Esophagus squamous epithelium (tissue), 5 donors: ENCODE results near the gene MCTP2. TPM values are rescaled to one million over a fixed set of nuclear protein-coding genes. Genes with fewer than 3 reads are reported as not detected.

ENCODE experiments used
- DNase-seq: peaks from one replicate; lab custom pipeline; 2025; lab: John Stamatoyannopoulos, UW
- H3K27ac ChIP-seq, 4 donors: fragments of 200-600 bp; sonication (generic); one replicate each; pipeline ENCODE4 v1.5.1; 2016 to 2019; ENCODE audit warnings: mild to moderate bottlenecking in 1 of 4
- H3K27me3 ChIP-seq, 4 donors: fragments of 200-600 bp; sonication (generic); 1 replicate in 3 of 4; 2 replicates in 1 of 4; pipeline versions ENCODE4 v1.5.1 to v1.6.0; 2017 to 2021; ENCODE audit warnings: antibody characterized with exemption in 1 of 4
- H3K36me3 ChIP-seq, 3 donors: fragments of 200-600 bp; sonication (generic); one replicate each; pipeline ENCODE4 v1.5.1; 2016 to 2019
- H3K4me1 ChIP-seq, 3 donors: fragments of 200-600 bp; sonication (generic); one replicate each; pipeline ENCODE4 v1.5.1; 2017 to 2019
- H3K4me3 ChIP-seq, 4 donors: fragments of 200-600 bp; sonication (generic); 1 replicate in 3 of 4; 2 replicates in 1 of 4; pipeline ENCODE4 v1.5.1; 2016 to 2019; ENCODE audit warnings: mild to moderate bottlenecking in 2 of 4, moderate library complexity in 1 of 4
- H3K9me3 ChIP-seq, 3 donors: fragments of 200-600 bp; sonication (generic); one replicate each; pipeline ENCODE4 v1.5.1; 2016 to 2019
- CTCF ChIP-seq, 6 experiments: fragments of 450-650 bp in 4 of 6; fragments of 200-600 bp in 2 of 6; sonication (generic) in 2 of 6; IDR thresholded peaks; one replicate each; pipeline ENCODE4 v1.5.1; 2016 to 2019; ENCODE audit warnings: antibody characterized with exemption in 6 of 6, mild to moderate bottlenecking in 4 of 6, moderate library complexity in 4 of 6
- POLR2A ChIP-seq, 4 donors: fragments of 450-650 bp; IDR thresholded peaks; one replicate each; pipeline ENCODE4 v1.6.1; 2017; ENCODE audit warnings: antibody characterized with exemption in 4 of 4, mild to moderate bottlenecking in 4 of 4, moderate library complexity in 3 of 4
- WGBS, 2 donors: methylation state at CpG; one replicate each; pipeline ENCODE4 v1.1.5; 2018; 5-methylcytosine and 5-hydroxymethylcytosine counted together
- intact Hi-C: fragments of 100-400 bp; cut with DNase I; formaldehyde crosslinking; loops from one replicate; pipeline ENCODE4 v1.15.0; 2022
- total RNA-seq, 4 donors: library from RNA; depleted of rRNA; stranded (reverse); fragments of >200 nt; gene quantifications; one replicate each; pipeline ENCODE4 v1.1.0, GENCODE V29; 2016
- donor health status: DM: yes; HTN: yes; CAD: no.

The MCTP2 gene
- total RNA-seq, 4 donors from 2014 or later = 11.2 to 29.9 (median 15.6) TPM

GRCh38 chr15:94229591-94230369 is 1.6 kb upstream of the MCTP2 start:
- 28 to 36% methylated on average over 10 of the region's 10 CpGs for WGBS, 2 donors
- intact Hi-C loops = no loop called here
- H3K4me3 ChIP-seq = peak overlapping the region in 1 of 4 donors; percentile 68
- no peaks in the 10 kb centered on the region for H3K36me3 ChIP-seq
- H3K9me3 ChIP-seq = no peaks in the 10 kb centered on the region
- peaks cover 0 to 9% (median 0%) of the 10 kb centered on the region in 4 donors for H3K27me3 ChIP-seq
- TF ChIP-seq POLR2A (IDR thresholded peaks at IDR 0.05) = no peak
- TF ChIP-seq CTCF (IDR thresholded peaks at IDR 0.05) = no peak
- H3K27ac ChIP-seq = peak overlapping the region; percentile 90 to 94 (median 93)
- peaks cover 5 to 63% (median 24%) of the 10 kb centered on the region in 3 donors for H3K4me1 ChIP-seq
- DNase-seq = no peak

GRCh38 chr15:94230431-94230882 is 904 bp upstream of the MCTP2 start:
- peaks cover 0 to 9% (median 0%) of the 10 kb centered on the region in 4 donors for H3K27me3 ChIP-seq
- H3K9me3 ChIP-seq = no peaks in the 10 kb centered on the region
- H3K4me1 ChIP-seq = peaks cover 5 to 68% (median 24%) of the 10 kb centered on the region in 3 donors
- TF ChIP-seq POLR2A (IDR thresholded peaks at IDR 0.05) (no peak), CTCF (IDR thresholded peaks at IDR 0.05) (no peak)
- no peaks in the 10 kb centered on the region for H3K36me3 ChIP-seq
- peak overlapping the region; percentile 68 to 80 (median 72) for H3K4me3 ChIP-seq
- intact Hi-C loops = no loop called here
- WGBS, 2 donors = 7 to 8% methylated on average over 11 of the region's 11 CpGs
- DNase-seq = no peak
- peak overlapping the region; percentile 90 to 94 (median 93) for H3K27ac ChIP-seq

GRCh38 chr15:94231723-94232468 is 535 bp downstream of the MCTP2 start:
- no peak for DNase-seq
- intact Hi-C loops = no loop called here
- H3K27me3 ChIP-seq = peaks cover 0 to 9% (median 0%) of the 10 kb centered on the region in 4 donors
- 10 to 11% methylated on average over 17 to 19 of the region's 25 CpGs for WGBS, 2 donors
- H3K9me3 ChIP-seq = no peaks in the 10 kb centered on the region
- H3K27ac ChIP-seq = peak overlapping the region; percentile 90 to 94 (median 93)
- H3K4me1 ChIP-seq = peaks cover 5 to 83% (median 24%) of the 10 kb centered on the region in 3 donors
- TF ChIP-seq POLR2A (IDR thresholded peaks at IDR 0.05) (no peak), CTCF (IDR thresholded peaks at IDR 0.05) (no peak)
- H3K4me3 ChIP-seq = peak overlapping the region; percentile 68 to 80 (median 72)
- no peaks in the 10 kb centered on the region for H3K36me3 ChIP-seq

- Histone ChIP-seq H3K4me3 (no peak overlapping the region), H3K27ac (peak overlapping the region in 2 of 4 donors; percentile 5 to 49), H3K36me3 (no peaks in the 10 kb centered on the region), H3K4me1 (peaks cover 8 to 96% (median 25%) of the 10 kb centered on the region in 3 donors), H3K9me3 (no peaks in the 10 kb centered on the region), H3K27me3 (peaks cover 0 to 9% (median 0%) of the 10 kb centered on the region in 4 donors)
- WGBS, 2 donors = 25 to 55% methylated on average over 3 of the region's 3 CpGs
- intact Hi-C loops = no loop called here
- no peak for DNase-seq
- TF ChIP-seq POLR2A (IDR thresholded peaks at IDR 0.05) (no peak), CTCF (IDR thresholded peaks at IDR 0.05) (no peak)
These were observed 2.1 kb downstream of the MCTP2 start for GRCh38 chr15:94233441-94233840.
